ENCODE results near the gene RFXANK.
"Not testable (repeated sequence)": the region's sequence is repeated elsewhere in the genome, so short reads cannot be mapped to it uniquely, and the experiment has no call there.

The RFXANK gene

GRCh38 chr19:19170053-19170872 lies 21.8 kb upstream of the RFXANK start, which contains the start of gene MEF2B:
MEF2B (minus strand) TSS chr19:19170263; CDS start chr19:19150735, 19,528 bp downstream.
- DNase-seq: peak; percentile 91

- no peak for DNase-seq
These were observed 21.0 kb upstream of the RFXANK start for GRCh38 chr19:19170873-19171672.

- DNase-seq: no peak
These were observed 20.1 kb upstream of the RFXANK start for GRCh38 chr19:19171821-19172532.

- DNase-seq: not testable (repeated sequence)
These were observed 18.8 kb upstream of the RFXANK start for GRCh38 chr19:19173243-19173642.

GRCh38 chr19:19176950-19177349 lies 15.1 kb upstream of the RFXANK start:
- no peak for DNase-seq

GRCh38 chr19:19179548-19180441 lies 12.3 kb upstream of the RFXANK start:
- no peak for DNase-seq

- DNase-seq: no peak
These were observed 10.5 kb upstream of the RFXANK start for GRCh38 chr19:19181488-19181998.

- DNase-seq: peak; percentile 76
These were observed 6.0 kb upstream of the RFXANK start for GRCh38 chr19:19185853-19186740.

GRCh38 chr19:19186742-19187141 lies 5.3 kb upstream of the RFXANK start:
- no peak for DNase-seq

- no peak for DNase-seq
These were observed 335 bp upstream of the RFXANK start for GRCh38 chr19:19191768-19192077.

- no peak for DNase-seq
These were observed 909 bp downstream of the RFXANK start for GRCh38 chr19:19192910-19193423.

- DNase-seq: no peak
These were observed 1.9 kb downstream of the RFXANK start for GRCh38 chr19:19193926-19194325.

- DNase-seq: no peak
These were observed 9.9 kb downstream of the RFXANK start for GRCh38 chr19:19201697-19202630.

- no peak for DNase-seq
These were observed 10.6 kb downstream of the RFXANK start for GRCh38 chr19:19202707-19203011.

GRCh38 chr19:19203012-19203856 lies 11.2 kb downstream of the RFXANK start, which contains the start of gene NR2C2AP:
NR2C2AP (minus strand) TSS chr19:19203414; CDS start chr19:19203060, 354 bp downstream.
- peak; percentile 96 for DNase-seq

- DNase-seq: no peak
These were observed 12.1 kb downstream of the RFXANK start for GRCh38 chr19:19204181-19204580.

- DNase-seq: no peak
These were observed 13.7 kb downstream of the RFXANK start for GRCh38 chr19:19205416-19206410.
